Activated CD8-positive, alpha-beta memory T cell treated with anti-CD3 and anti-CD28 coated beads for 36 hours (primary cell): Measurements from ENCODE around the gene PRR14. TPM values are rescaled to one million over a fixed set of nuclear protein-coding genes. Genes with fewer than 3 reads are reported as not detected.

ENCODE experiments used
- CTCF ChIA-PET: fragments of 350-600 bp; sonication (Branson Sonifier 250); formaldehyde crosslinking; loops from one replicate; lab custom pipeline; 2021; ENCODE audit warnings: antibody characterized with exemption; lab: Charles Lee
- POLR2A ChIA-PET: fragments of 350-600 bp; sonication (Branson Sonifier 250); formaldehyde crosslinking; loops from one replicate; lab custom pipeline; 2021; ENCODE audit warnings: antibody characterized with exemption; lab: Charles Lee
- total RNA-seq, 2 experiments: library from RNA; stranded (reverse); gene quantifications; one replicate each; pipeline ENCODE4 v1.2.3, GENCODE V29; 2021

PRR14 gene
- total RNA-seq = 10 to 100 TPM; 87.8 to 95.1 TPM

DNA sequence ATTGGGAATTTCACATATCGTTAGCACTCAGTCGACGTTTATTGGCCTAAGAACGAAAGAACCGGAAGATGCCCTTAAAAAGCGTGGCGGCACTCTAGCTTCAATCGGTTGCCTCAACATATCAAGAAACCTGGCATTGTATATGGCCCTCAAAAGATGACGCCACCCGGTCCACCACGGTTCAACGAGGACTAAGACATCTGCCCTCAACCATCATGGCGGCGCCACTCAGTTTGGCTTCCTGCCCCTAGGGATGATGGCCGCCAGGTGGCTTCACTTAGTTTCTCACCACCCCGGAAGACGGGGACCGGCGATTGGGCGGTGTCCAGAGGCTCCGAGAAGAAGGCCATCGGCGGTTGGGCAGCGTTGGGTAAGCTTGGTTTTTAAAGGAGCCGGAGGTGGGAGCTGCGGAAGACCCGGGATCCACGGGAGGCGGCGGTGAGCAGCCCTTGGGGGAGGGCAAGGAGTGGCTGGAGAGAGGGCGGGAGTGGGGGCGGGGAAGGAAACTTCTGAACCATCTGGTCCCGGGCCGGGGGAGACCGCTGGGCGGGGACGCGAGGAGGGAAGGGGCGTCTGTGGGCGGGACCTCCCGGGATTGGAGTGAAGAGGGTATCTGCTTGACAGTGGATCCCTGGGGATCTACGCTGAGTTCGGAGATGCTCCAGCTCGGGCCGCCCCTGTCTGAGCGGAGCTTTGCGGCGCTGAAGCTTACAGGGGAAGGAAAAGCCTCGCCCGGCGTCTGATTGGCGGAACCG lies at the start of gene PRR14:
Gene PRR14 (plus strand): TSS at position 592 of the 755 bp plus-strand sequence. CDS start 686 bp downstream, outside the sequence.
- POLR2A ChIA-PET = interaction anchor here (0.8 to 1.3 kb wide), 7 partner anchors 8 to 315 kb away, joined by 3 to 6 read pairs (median 3); partner anchors contain the start of genes FBRS and ZNF747

DNA sequence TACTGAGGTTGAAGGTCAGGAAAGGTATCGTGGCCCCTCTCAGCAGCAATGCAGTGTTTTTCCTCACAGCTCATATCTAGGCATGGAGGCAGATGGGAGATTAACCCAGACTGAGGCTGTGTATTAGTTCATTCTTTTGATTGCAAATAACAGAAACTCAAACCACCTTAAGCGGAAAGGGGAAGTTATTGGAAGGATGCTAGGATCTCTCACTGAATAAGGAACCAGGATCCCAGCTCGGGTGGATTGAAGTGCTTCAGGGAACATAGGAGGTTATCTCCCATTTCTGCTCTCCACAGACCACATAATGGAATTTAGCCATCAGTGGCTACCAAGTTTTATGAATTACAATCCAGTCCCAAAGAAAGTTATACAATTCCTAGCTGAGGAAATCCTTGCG lies 48.8 kb upstream of the PRR14 start:
- ChIA-PET CTCF (interaction anchor here (1.3 to 1.6 kb wide), 3 partner anchors 27 to 172 kb away, joined by 3 to 7 read pairs (median 3); partner anchors contain the start of gene DCTPP1), POLR2A (interaction anchor here (0.5 kb wide), 1 partner anchor 70 kb away, joined by 3 read pairs; no protein-coding TSS in a partner anchor)

More for the DNA sequence above, at the start of gene PRR14:
- CTCF ChIA-PET = interaction anchor here (0.8 to 5.3 kb wide), 9 partner anchors 8 to 255 kb away, joined by 3 to 42 read pairs (median 5); partner anchors contain the start of genes FBRS, ZNF48 and ZNF764

DNA sequence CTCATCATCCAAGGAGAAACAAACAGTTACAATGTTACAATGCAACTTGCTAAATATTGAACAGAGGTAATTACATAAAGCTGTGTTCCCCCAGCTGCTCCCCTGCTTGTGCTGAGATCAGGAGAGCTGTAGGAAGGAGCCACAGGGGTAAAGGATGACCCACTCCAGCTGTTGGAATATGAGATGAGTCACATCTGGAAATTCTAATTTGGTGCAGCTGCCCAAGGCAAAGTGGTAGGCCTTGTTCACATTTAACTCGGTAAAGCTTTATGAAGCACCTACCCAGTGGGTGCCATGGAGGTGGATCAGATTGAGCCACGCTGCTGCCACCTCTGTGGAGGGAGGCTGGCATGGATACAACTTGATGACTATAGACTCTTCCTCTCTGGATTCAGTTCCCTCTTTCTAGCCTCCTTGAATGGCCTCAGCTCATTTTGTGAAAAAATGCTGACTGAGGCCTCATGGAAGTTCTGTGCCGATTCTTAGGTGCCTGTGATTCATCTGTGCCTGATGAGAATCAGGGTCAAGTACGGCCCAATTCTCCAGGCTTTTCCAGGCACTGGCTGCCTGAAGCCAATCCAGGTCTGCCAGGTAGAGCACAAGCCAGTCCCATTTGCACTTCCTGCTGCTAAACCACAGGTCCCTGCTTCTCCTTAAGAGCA lies 48.0 kb upstream of the PRR14 start:
- POLR2A ChIA-PET = interaction anchor here (0.5 kb wide), 1 partner anchor 69 kb away, joined by 3 read pairs; no protein-coding TSS in a partner anchor
- CTCF ChIA-PET = interaction anchor here (1.1 to 1.3 kb wide), 3 partner anchors 32 to 185 kb away, joined by 3 read pairs; partner anchors contain the start of gene DCTPP1

DNA sequence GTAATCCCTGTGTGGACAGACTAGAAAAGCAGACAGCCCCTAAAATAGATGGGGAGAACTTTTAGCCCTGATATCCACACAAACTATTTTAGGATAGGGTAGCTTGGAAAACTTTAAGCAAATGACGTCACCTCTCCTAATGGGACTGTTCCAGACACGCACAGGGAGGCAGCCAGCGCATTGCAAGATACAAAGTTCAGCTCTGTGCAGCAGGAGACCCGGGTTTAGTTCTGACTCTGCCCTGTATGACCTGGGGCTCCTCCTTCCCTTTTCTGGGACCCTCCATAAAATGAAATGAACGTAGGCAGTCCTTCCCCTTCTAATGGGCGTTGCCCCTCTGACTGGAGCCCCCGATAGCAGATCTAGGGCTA lies 46.8 kb upstream of the PRR14 start:
- ChIA-PET CTCF (interaction anchor here (0.6 to 1.3 kb wide), 2 partner anchors 24 to 174 kb away, joined by 3 read pairs; partner anchors contain the start of gene DCTPP1), POLR2A (no interaction called here)

DNA sequence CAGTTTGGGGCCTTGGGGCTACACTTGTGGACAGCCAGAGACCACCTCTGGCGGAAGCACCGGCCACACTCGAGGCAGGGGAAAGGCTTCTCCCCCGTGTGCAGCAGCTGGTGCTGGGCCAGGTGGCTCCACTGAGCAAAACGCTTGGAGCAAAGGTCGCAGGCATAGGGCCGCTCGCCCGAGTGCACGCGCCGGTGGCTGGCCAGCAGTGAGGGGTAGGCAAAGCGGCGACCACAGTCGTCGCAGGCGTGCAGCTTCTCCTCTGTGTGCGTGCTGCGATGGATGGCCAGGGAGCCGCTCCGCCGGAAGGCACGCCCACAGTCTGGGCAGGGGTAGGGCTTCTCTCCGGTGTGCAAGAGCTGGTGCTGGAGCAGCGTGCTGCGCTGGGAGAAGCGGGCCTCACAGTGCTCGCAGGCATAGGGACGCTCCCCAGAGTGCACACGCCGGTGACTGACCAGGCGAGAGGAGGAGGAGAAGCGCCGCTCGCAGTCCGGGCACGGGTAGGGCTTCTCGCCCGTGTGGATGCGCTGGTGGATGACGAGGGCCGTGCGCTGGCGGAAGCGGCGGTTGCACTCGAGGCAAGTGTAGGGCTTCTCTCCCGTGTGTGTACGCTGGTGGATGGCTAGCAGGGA lies 46.3 kb upstream of the PRR14 start:
- ChIA-PET POLR2A (no interaction called here), CTCF (no interaction called here)

DNA sequence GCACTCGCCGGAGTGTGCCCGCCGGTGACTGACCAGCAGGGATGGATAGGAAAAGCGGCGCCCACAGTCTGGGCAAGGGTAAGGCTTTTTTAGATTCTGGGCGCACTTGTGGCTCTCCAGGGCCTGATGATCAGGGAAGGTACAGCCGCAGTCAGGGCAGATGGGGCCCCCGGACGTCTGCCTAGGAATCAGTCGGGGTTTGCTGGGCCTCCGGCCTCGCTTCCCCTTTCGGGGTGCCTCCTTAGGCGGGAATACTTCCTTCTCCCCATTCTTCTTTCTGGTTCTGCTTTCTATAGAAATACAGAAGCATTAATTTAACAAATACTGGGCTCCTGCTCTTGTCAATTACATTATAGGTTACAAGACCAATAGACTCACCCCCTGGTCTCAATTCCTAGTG lies 45.6 kb upstream of the PRR14 start:
- CTCF ChIA-PET = no interaction called here
- POLR2A ChIA-PET = no interaction called here

DNA sequence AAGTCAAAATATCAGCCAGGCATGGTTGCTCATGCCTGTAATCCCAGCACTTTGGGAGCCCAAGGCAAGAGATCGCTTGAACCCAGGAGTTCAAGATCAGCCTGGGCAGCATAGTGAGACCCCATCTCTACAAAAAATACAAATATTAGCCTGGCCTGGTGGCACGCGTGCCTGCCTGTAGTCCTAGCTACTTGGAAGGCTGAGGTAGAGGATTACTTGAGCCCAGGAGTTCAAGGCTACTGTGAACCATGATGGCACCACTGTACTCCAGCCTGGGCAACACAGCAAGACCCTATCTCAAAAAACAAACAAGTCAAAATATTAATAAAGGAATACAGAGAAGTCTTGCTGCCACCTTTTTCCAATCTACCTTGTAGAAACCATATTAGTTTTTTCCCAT lies 44.8 kb upstream of the PRR14 start:
- ChIA-PET POLR2A (interaction anchor here (1.2 kb wide), 1 partner anchor 57 kb away, joined by 3 read pairs; no protein-coding TSS in a partner anchor), CTCF (no interaction called here)

DNA sequence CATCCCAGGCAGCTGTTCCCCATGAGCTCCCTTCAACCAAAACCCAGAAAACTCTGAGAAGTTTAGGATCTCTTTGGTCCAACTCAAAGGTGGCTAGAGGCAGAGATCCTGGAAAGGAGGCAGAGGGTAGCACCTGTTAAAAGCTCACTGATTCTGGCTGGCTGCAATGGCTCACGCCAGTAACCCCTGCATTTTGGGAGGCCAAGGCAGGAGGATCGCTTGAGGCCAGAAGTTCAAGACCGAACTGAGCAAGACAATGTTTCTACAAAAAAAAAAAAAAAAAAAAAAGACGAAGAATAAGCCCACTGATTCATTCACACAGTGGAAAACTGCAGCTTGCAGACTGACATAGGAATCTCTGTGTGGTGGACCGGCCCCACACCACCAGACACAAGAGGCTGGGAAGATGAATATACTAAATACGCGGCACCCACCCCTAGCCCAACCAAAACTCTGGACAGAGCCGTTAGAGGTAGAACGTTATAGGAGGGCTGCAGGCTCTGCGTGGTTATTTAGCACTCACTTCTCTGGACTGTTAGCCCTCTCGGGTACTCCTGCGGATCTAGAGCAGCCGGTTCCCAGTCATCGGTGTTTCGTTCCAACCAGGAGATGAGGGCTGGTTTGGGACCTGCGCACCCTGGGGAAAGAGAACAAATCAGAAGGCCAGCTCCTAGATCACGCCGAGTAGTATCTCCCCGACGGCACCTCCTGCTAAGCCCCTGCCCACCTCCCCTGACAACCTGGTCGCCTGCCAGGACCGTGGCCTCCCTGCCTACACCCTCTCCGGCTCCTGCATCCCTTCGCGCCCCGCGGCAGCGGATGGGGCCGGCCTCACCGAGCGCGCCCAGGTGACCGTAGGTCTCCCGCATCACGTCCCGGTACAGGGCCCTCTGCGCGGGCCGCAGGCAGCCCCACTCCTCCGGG lies 41.5 kb upstream of the PRR14 start:
- POLR2A ChIA-PET = interaction anchor here (0.5 to 1.6 kb wide), 6 partner anchors 11 to 88 kb away, joined by 3 to 7 read pairs (median 4); partner anchors contain the start of genes ZNF688 and ZNF764
- CTCF ChIA-PET = interaction anchor here (0.6 to 3.2 kb wide), 11 partner anchors 12 to 496 kb away, joined by 3 to 19 read pairs (median 4); partner anchors contain the start of genes GDPD3, ZNF688 and ZNF785

DNA sequence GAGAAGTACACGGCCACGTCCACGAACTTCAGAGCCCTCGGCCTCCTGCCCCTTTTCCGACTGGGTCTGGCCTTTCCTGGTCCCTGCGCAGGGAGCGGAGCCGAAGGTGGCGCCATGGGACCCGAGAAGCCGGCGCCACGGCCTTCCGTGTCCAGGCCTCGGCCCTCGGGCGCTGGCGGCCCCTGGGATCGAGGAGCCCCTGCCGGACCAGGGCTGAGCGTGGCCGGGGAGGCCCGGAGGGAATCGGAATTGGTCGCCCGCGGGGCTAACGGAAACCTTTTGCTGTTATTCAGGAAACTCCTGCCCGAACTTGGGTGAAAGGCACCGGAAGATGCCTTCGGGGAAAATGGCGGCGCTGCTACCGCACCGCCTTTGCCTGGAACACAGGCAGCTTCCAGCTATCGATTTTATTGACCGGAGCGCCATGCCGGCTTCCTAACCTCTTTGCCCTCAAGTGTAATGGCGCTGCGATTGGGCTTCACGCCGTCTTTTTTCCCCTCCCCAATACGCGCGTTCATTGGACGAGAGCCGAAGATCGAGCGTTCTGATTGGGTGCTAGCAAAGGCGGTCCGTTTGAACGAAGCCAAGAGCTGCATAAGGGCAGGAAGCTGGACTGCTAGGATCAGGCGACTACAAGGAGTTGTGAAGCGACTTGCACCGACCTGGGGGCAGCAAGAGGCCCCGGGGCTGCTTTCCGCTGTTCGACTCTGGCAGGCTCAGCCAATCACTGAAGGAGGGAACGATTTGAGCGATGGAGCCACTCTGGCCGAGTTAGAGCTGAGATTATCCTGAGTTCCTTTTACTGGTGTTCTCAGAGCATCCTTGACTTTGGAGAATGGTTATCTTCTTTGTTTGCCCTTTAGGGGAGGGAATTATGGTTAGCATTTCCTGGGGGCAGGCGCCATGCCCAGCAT lies 40.6 kb upstream of the PRR14 start, which contains the start of gene ZNF689:
Gene ZNF689 (minus strand): TSS at position 464 of the 914 bp plus-strand sequence. CDS start 348 bp downstream, at position 116.
- CTCF ChIA-PET = interaction anchor here (0.5 to 3.2 kb wide), 5 partner anchors 13 to 75 kb away, joined by 3 to 19 read pairs (median 4); partner anchors contain the start of genes ZNF764 and ZNF785
- POLR2A ChIA-PET = interaction anchor here (0.7 to 1.2 kb wide), 11 partner anchors 10 to 203 kb away, joined by 3 to 6 read pairs (median 4); partner anchors contain the start of genes DCTPP1, PRR14, ZNF688 and ZNF764

DNA sequence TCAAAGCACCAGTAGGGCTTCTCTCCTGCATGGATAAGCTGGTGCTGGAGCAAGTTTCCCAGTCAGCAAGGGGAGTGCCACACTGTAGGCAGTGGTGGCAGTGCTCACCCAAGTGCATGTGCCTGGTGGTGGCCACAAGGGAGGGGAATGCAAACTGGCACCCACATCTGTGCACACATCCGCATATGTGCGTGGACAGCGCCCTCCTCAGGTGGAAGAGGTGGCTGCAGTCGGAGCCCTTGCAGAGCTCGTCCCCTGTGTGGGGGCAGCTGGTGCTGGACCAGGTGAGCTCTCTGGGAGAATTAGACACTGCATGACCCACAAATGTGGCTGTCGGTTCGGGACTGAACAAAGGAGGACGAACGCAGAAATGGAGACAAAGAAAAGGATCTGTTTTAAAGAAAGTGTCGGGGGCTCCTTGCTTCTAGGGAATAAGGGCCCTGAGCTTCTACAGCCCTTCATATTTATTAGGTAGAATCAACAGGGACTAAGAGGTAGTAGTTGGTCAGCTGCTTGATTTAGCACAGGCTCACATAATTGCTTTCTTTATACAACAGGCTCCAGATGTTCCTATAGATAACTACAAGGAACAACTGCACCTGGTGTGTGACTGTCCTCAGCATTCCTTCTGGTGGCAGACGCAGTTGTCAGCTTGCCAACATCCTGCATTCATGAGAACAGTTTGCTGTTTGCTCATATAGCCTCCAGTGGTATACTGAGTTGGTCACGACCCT lies 35.2 kb upstream of the PRR14 start:
- CTCF ChIA-PET = interaction anchor here (0.7 to 2.9 kb wide), 17 partner anchors 8 to 473 kb away, joined by 3 to 13 read pairs (median 3); no protein-coding TSS in a partner anchor
- POLR2A ChIA-PET = no interaction called here

DNA sequence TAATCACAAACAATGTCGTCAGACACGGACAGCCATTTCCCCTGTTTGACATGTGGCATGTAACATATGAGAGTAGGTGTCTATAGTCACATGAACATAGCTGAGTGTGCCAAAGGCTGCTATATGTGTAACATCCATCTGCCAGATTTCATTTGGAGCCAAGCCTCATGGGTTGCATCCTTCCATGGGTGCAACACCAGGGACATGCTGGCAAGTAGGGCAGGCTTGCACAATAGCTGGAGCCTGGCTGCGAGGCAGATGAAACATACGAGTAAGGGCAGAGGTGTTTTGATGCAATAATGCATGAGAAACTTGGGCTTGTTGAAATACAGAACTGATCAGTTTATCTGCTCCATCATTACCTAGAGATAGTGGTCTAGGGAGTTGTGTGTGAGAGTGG lies 31.6 kb upstream of the PRR14 start:
- CTCF ChIA-PET = interaction anchor here (0.8 kb wide), 1 partner anchor 94 kb away, joined by 4 read pairs; no protein-coding TSS in a partner anchor
- POLR2A ChIA-PET = no interaction called here

DNA sequence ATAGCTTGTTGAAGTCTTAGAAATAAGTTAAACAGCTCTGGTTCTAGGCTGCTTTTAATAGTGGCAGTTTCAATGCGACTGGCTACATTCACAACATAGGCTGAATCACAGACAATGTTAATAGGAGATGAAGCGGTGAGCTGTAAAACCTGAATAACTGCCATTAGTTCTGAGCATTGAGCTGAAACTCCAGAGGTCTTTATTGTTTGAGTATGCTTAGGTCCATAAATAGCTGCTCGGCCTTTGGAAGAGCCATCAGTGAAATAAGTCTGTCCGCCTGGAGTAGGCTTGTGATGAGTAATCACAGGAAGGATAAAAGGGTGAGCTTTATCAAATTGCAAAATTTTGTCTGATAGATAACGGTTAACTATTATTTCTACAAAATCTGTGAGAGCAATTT lies 31.1 kb upstream of the PRR14 start:
- ChIA-PET CTCF (interaction anchor here (0.8 kb wide), 1 partner anchor 94 kb away, joined by 4 read pairs; no protein-coding TSS in a partner anchor), POLR2A (no interaction called here)

DNA sequence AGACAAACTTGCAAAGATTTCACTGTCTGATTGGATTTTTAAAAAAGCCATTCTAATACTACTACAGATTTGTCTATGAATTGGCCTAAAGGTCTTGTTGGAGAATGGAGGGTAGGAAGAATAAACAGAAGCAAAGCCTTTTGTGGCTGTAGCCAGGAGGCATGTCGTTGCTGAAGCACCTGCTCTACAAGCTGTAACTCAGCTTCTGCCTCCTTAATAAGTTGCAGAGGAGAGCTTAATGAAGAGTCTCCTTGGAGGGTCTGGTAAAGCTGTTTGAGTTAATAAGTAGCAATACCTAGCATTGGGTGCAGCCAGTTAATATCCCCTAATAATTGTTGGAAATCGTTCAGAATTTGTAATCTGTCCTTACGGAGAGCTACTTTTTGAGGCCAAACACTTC lies 30.6 kb upstream of the PRR14 start:
- ChIA-PET POLR2A (no interaction called here), CTCF (no interaction called here)

DNA sequence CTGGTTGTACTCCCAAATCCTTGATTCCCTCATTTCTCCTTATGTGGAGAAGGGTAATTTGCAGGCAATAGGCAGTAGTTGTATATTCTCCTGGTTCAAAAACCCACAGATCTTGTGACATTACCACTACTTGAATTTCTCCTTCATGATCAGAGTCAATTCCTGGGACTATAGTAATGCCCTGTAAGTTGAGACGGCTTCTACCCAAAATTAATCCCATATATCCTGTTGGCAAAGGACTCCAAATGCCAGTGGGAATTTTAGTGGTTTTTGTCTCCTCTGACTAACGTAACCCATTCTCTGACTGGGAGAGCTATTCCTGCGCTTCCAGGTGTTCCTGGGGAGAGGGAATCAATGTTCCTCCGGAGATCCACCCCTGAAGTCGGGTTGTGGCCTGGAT lies 29.0 kb upstream of the PRR14 start:
- POLR2A ChIA-PET = no interaction called here

DNA sequence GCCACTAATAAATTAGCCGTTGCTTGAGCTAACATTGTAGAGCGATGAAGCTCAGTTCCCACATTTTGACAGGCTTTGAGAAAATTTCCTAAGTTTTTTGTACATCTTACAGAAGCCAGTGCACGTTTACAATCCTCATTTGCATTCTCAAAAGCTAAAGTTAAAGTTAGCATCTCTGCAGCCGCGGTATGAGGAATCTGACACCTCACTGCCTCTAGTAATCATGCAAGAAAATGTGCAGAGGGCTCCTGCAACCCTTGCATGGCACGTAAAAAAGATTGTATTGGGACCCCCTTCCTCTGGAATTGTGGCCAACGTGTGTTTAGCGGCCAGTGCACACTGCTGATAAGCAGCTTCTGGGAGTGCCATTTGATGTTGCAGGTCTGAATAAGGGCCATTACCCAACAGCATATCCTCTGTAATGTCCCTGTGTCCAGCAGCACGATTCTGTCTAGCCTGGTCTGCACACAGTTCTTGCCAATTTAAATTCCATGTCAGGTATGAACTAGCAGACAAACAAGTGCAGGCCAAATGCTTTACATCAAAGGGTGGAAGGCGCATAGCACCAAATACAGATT lies 28.2 kb upstream of the PRR14 start:
- ChIA-PET CTCF (interaction anchor here (1.3 kb wide), 1 partner anchor 192 kb away, joined by 4 read pairs; the partner anchor contains the start of gene DCTPP1), POLR2A (no interaction called here)

More for the DNA sequence above, 29.0 kb upstream of the PRR14 start:
- CTCF ChIA-PET = interaction anchor here (0.9 to 1.3 kb wide), 2 partner anchors 13 to 192 kb away, joined by 3 to 4 read pairs; partner anchors contain the start of gene DCTPP1
